ENCODE measurements around the gene C1orf232. TPM values are rescaled to one million over a fixed set of nuclear protein-coding genes. Genes with fewer than 3 reads are reported as not detected.

C1orf232 gene
- total and polyA plus RNA-seq, 2 of the 8 experiments (the other 6 are each of a cell fraction or from before 2014, with no cell fraction given) = not detected

- peaks cover 4% of the 10 kb centered on the region; the same call in 1 of the 2 replicates for H3K79me1 ChIP-seq (ENCODE audit: low read depth, low read length)
- H3K36me3 ChIP-seq (ENCODE audit: control insufficient read depth in 2 of 4, insufficient read depth in 4 of 4, low read length in 3 of 4) = no peaks in the 10 kb centered on the region; a peak in 1 of 8 replicates
- 0 out of 2 replicates have a peak overlapping the region, but pooled peaks have one; percentile 23 for H3K27ac ChIP-seq (ENCODE audit: low read depth, low read length)
- H2BK15ac ChIP-seq (ENCODE audit: low read length) = no peak overlapping the region
- no peak overlapping the region for H2AK5ac ChIP-seq (ENCODE audit: low read depth, low read length)
- H4K91ac ChIP-seq (replicated peaks; ENCODE audit: insufficient read length, low read length) = no peak overlapping the region
- H4K8ac ChIP-seq (ENCODE audit: extremely low read depth, insufficient read depth, low read length) = no peak overlapping the region
- peak overlapping the region; percentile 77 to 96 for H3K4me2 ChIP-seq (ENCODE audit: insufficient read depth in 1 of 2, low read depth in 2 of 2, low read length in 2 of 2)
- peaks cover under 1 to 13% (median 9%) of the 10 kb centered on the region in 4 experiments for H3K4me1 ChIP-seq (replicated peaks in 1 of 4; ENCODE audit: control insufficient read depth in 3 of 4, insufficient read depth in 4 of 4, low read length in 3 of 4)
- no peak overlapping the region for H2BK5ac ChIP-seq (ENCODE audit: low read depth, low read length)
- no peak overlapping the region for H2BK20ac ChIP-seq (ENCODE audit: low read length)
- POLR2A ChIA-PET (ENCODE audit: partially characterized antibody) = interaction anchor here (1.1 to 2.9 kb wide), 6 partner anchors 10 to 64 kb away, joined by 3 to 6 read pairs (median 4); partner anchors contain the start of genes CATSPER4 and CEP85
- peaks cover 6% of the 10 kb centered on the region for H3K23me2 ChIP-seq (ENCODE audit: low read depth, low read length)
- TF ChIP-seq SP1 (IDR thresholded peaks at IDR 0.05; ENCODE audit: low read depth, low read length) = no peak
- H3K4ac ChIP-seq (replicated peaks; ENCODE audit: insufficient read length, low read depth, low read length) = no peak overlapping the region
- CTCF ChIA-PET (ENCODE audit: partially characterized antibody) = interaction anchor here (0.7 to 16.2 kb wide), 17 partner anchors 11 to 246 kb away, joined by 3 to 159 read pairs (median 5); partner anchors contain the start of genes CATSPER4, CEP85, FAM110D and PDIK1L
- FAIRE-seq (no peak), DNase-seq (ENCODE audit: low read depth in 1 of 2, low spot score in 2 of 2) (no peak)
- WGBS, 2 experiments (ENCODE audit: extremely low coverage in 1 of 2, insufficient coverage in 1 of 2, insufficient read length in 1 of 2, insufficient replicate concordance in 2 of 2, low coverage in 1 of 2, low lambda C conversion rate in 2 of 2, missing lambda C conversion rate in 1 of 2) = 87% methylated on average over 9 of the region's 9 CpGs; no CpG with 5 or more reads in 1 of the 2 experiments
- H2BK120ac ChIP-seq (replicated peaks; ENCODE audit: low read depth, low read length) = no peak overlapping the region
- peak overlapping the region; percentile 60 to 84 (median 74); a peak in 6 of 7 replicates for H3K9ac ChIP-seq (replicated peaks in 1 of 4; ENCODE audit: extremely low read depth in 1 of 4, low read depth in 3 of 4, low read length in 3 of 4)
- H3K56ac ChIP-seq (replicated peaks; ENCODE audit: insufficient read length, low read depth, low read length) = no peak overlapping the region
- H4K5ac ChIP-seq (ENCODE audit: insufficient read length, low read depth, low read length) = no peak overlapping the region
- no peak overlapping the region for H2AFZ ChIP-seq (ENCODE audit: low read length)
- H3K14ac ChIP-seq (ENCODE audit: insufficient read length) = no peak overlapping the region
- peaks cover 0 to 4% of the 10 kb centered on the region in 2 experiments for H4K20me1 ChIP-seq (replicated peaks in 1 of 2; ENCODE audit: control insufficient read depth in 1 of 2, insufficient read depth in 2 of 2, low read length in 2 of 2)
- H3K79me2 ChIP-seq (ENCODE audit: control insufficient read depth in 1 of 2, insufficient read depth in 2 of 2, low read length in 2 of 2) = peaks cover 0 to 8% of the 10 kb centered on the region in 2 experiments; a peak in 2 of 4 replicates
- no peak overlapping the region for H2BK12ac ChIP-seq (ENCODE audit: low read depth, low read length)
- H3K9me3 ChIP-seq (ENCODE audit: insufficient read depth in 2 of 2, low read depth in 1 of 2, low read length in 1 of 2) = no peaks in the 10 kb centered on the region
- H3K4me3 ChIP-seq (ENCODE audit: extremely low read depth in 1 of 4, insufficient read depth in 2 of 4, low read depth in 3 of 4, low read length in 4 of 4) = peak overlapping the region; percentile 71 to 79 (median 74)
- peaks cover 0 to 7% (median 2%) of the 10 kb centered on the region in 4 experiments; a peak in 4 of 7 replicates for H3K27me3 ChIP-seq (replicated peaks in 1 of 4; ENCODE audit: control insufficient read depth in 3 of 4, extremely low read depth in 1 of 4, insufficient read depth in 3 of 4, low read length in 3 of 4)
- no peak overlapping the region for H3K18ac ChIP-seq (ENCODE audit: extremely low read depth, low read length)
- H3K23ac ChIP-seq (ENCODE audit: insufficient read length) = no peak overlapping the region
Observed at GRCh38 chr1:26170472-26170821, 1.7 kb upstream of the C1orf232 start.

Measured in H1 (cell line).